ENCODE measurements around the gene LACRT.

Gene LACRT

GRCh38 chr12:54602661-54603060, 32.0 kb downstream of the LACRT start:
- no peak for DNase-seq (ENCODE audit: low spot score)

- peak; percentile 43 for DNase-seq (ENCODE audit: low spot score)
Measured at GRCh38 chr12:54601841-54602240, 32.9 kb downstream of the LACRT start.

- no peak for DNase-seq (ENCODE audit: low spot score)
Measured at GRCh38 chr12:54598970-54599369, 35.7 kb downstream of the LACRT start.

- peak; percentile 79 for DNase-seq (ENCODE audit: low spot score)
Measured at GRCh38 chr12:54596526-54596946, 38.2 kb downstream of the LACRT start.

GRCh38 chr12:54595471-54595870, 39.2 kb downstream of the LACRT start:
- no peak for DNase-seq (ENCODE audit: low spot score)

GRCh38 chr12:54593725-54594124, 41.0 kb downstream of the LACRT start:
- DNase-seq (ENCODE audit: low spot score): no peak

GRCh38 chr12:54593135-54593534, 41.6 kb downstream of the LACRT start:
- no peak for DNase-seq (ENCODE audit: low spot score)

GRCh38 chr12:54592316-54592715, 42.4 kb downstream of the LACRT start:
- DNase-seq (ENCODE audit: low spot score): peak; percentile 22

- DNase-seq (ENCODE audit: low spot score): no peak
Measured at GRCh38 chr12:54590978-54591591, 43.6 kb downstream of the LACRT start.

- no peak for DNase-seq (ENCODE audit: low spot score)
Measured at GRCh38 chr12:54589964-54590363, 44.7 kb downstream of the LACRT start.

- DNase-seq (ENCODE audit: low spot score): no peak
Measured at GRCh38 chr12:54588890-54589267, 45.8 kb downstream of the LACRT start.

GRCh38 chr12:54588110-54588889, 46.4 kb downstream of the LACRT start, which contains the start of gene PPP1R1A:
TSS of gene PPP1R1A (minus strand) at chr12:54588659. CDS start at chr12:54588488, 171 bp downstream.
- no peak for DNase-seq (ENCODE audit: low spot score)

GRCh38 chr12:54587315-54587873, 47.3 kb downstream of the LACRT start:
- peak; percentile 64 for DNase-seq (ENCODE audit: low spot score)

- no peak for DNase-seq (ENCODE audit: low spot score)
Measured at GRCh38 chr12:54586620-54587019, 48.1 kb downstream of the LACRT start.

- no peak for DNase-seq (ENCODE audit: low spot score)
Measured at GRCh38 chr12:54585243-54585642, 49.5 kb downstream of the LACRT start.

- no peak for DNase-seq (ENCODE audit: low spot score)
Measured at GRCh38 chr12:54584128-54584527, 50.6 kb downstream of the LACRT start.

GRCh38 chr12:54583726-54584125, 51.0 kb downstream of the LACRT start:
- DNase-seq (ENCODE audit: low spot score): no peak

GRCh38 chr12:54581412-54581811, 53.3 kb downstream of the LACRT start:
- no peak for DNase-seq (ENCODE audit: low spot score)

All from Ammon's horn (tissue), 1 donor.